GM06990 (cell line): Measurements from ENCODE around the gene MTUS2.

Experiments
- DNase-seq: peaks from one replicate; pipeline ENCODE4 v3.0.0-alpha.2; 2011; ENCODE audit not compliant: insufficient read length; ENCODE audit errors: extremely low read depth
- H3K27me3 ChIP-seq: replicated peaks from 2 replicates; pipeline ENCODE4 v1.6.0; 2011; ENCODE audit warnings: low read length; ENCODE audit not compliant: control insufficient read depth, insufficient read depth
- H3K36me3 ChIP-seq: 2 replicates; pipeline ENCODE4 v1.5.1; 2011; ENCODE audit warnings: low read length; ENCODE audit not compliant: control insufficient read depth, insufficient read depth
- H3K4me3 ChIP-seq: replicated peaks from 2 replicates; pipeline ENCODE4 v1.5.1; 2011; ENCODE audit warnings: low read depth, mild to moderate bottlenecking, control low read depth, low read length
- CTCF ChIP-seq: IDR thresholded peaks from 2 replicates; pipeline ENCODE4 v1.5.1; 2011; ENCODE audit warnings: low read length, control low read depth, mild to moderate bottlenecking, inconsistent platforms; ENCODE audit not compliant: insufficient read depth, poor library complexity, severe bottlenecking

MTUS2 gene

GRCh38 chr13:29434217-29434945 lies 614.2 kb downstream of the MTUS2 start:
- Histone ChIP-seq H3K36me3 (no peaks in the 10 kb centered on the region), H3K4me3 (no peak overlapping the region), H3K27me3 (no peaks in the 10 kb centered on the region)
- DNase-seq, result peak; percentile 23
- TF ChIP-seq CTCF, result no peak

- Histone ChIP-seq H3K27me3 (no peaks in the 10 kb centered on the region), H3K4me3 (no peak overlapping the region), H3K36me3 (no peaks in the 10 kb centered on the region)
- DNase-seq, result no peak
- no peak for TF ChIP-seq CTCF
Measured at GRCh38 chr13:29435125-29435911, 615.2 kb downstream of the MTUS2 start.

- H3K27me3 ChIP-seq, result no peaks in the 10 kb centered on the region
- no peak for TF ChIP-seq CTCF
- no peaks in the 10 kb centered on the region for H3K36me3 ChIP-seq
- H3K4me3 ChIP-seq, result no peak overlapping the region
- no peak for DNase-seq
Measured at GRCh38 chr13:29436291-29436690, 616.2 kb downstream of the MTUS2 start.

- Histone ChIP-seq H3K27me3 (no peaks in the 10 kb centered on the region), H3K4me3 (no peak overlapping the region), H3K36me3 (no peaks in the 10 kb centered on the region)
- TF ChIP-seq CTCF, result no peak
- no peak for DNase-seq
Measured at GRCh38 chr13:29436721-29437280, 616.7 kb downstream of the MTUS2 start.

GRCh38 chr13:29438769-29439168 lies 618.6 kb downstream of the MTUS2 start:
- no peaks in the 10 kb centered on the region for H3K27me3 ChIP-seq
- H3K4me3 ChIP-seq, result no peak overlapping the region
- H3K36me3 ChIP-seq, result no peaks in the 10 kb centered on the region
- no peak for DNase-seq
- no peak for TF ChIP-seq CTCF
